ENCODE data around the gene TENM4. TPM values are rescaled to one million over a fixed set of nuclear protein-coding genes. Genes with fewer than 3 reads are reported as not detected.

The TENM4 gene
- polyA plus RNA-seq, 1 experiment: 5.5 TPM

DNA sequence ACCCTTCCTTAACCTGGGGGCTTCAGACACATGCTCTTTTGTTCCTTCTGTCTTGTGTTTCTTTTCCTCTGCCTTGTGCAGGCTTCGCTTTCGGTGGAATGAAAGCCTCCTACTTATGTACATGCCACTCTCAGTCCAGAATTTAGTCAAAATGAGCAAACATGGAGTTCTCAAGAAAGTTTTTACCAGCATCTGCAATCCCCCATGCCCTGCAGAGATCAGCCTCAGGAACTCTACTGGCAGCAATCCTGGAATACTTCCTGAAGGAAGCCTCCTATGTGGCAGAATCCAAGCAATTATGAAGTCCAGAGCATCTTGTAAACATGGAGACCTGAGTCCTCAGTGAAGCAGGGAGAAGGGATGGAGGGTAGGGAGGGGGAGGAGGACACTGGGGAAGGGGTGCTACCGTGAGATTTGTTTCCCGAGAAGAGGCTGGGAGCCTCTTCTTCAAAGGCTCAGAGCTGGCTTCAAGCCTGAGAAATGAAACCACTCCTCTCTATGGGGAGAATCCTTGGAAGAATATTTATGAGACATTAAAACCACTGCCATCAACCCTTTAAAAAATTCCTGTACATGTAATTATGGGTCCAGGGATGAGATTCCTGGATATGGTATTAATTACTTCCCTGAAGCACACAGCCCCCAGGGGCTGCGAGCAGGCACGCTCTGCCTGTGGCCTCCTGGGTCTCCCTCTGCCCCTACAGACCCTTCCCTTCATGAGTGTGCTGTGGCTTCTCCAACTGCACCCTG lies 58.4 kb downstream of the TENM4 start:
- no peak for TF ChIP-seq CTCF (IDR thresholded peaks at IDR 0.05; ENCODE audit: low read depth, low read length)
- Histone ChIP-seq H3K9me3 (ENCODE audit: control insufficient read depth, insufficient read depth, low read length) (no peaks in the 10 kb centered on the region), H3K27me3 (ENCODE audit: control insufficient read depth, insufficient read depth, low read length) (no peaks in the 10 kb centered on the region), H3K27ac (ENCODE audit: low read depth, low read length) (no peak overlapping the region), H3K4me3 (ENCODE audit: low read depth, low read length) (no peak overlapping the region)
- ChIA-PET POLR2A (no interaction called here), CTCF (interaction anchor here (1.9 kb wide), 1 partner anchor 311 kb away, joined by 4 read pairs; no protein-coding TSS in a partner anchor)
- no peak for DNase-seq (ENCODE audit: low read depth, low spot score)

- DNase-seq (ENCODE audit: low read depth, low spot score): no peak
- ChIA-PET POLR2A (no interaction called here), CTCF (interaction anchor here (0.6 kb wide), 1 partner anchor 514 kb away, joined by 6 read pairs; no protein-coding TSS in a partner anchor)
- TF ChIP-seq CTCF (IDR thresholded peaks at IDR 0.05; ENCODE audit: low read depth, low read length): no peak
- Histone ChIP-seq H3K27me3 (ENCODE audit: control insufficient read depth, insufficient read depth, low read length) (no peaks in the 10 kb centered on the region), H3K9me3 (ENCODE audit: control insufficient read depth, insufficient read depth, low read length) (no peaks in the 10 kb centered on the region), H3K4me3 (ENCODE audit: low read depth, low read length) (no peak overlapping the region), H3K27ac (ENCODE audit: low read depth, low read length) (no peak overlapping the region)
Measured at GRCh38 chr11:79381036-79381435, 59.8 kb downstream of the TENM4 start.

GRCh38 chr11:79377406-79377805 lies 63.4 kb downstream of the TENM4 start:
- ChIA-PET CTCF (interaction anchor here (1.2 kb wide), 1 partner anchor 116 kb away, joined by 5 read pairs; no protein-coding TSS in a partner anchor), POLR2A (no interaction called here)
- H3K4me3 ChIP-seq (ENCODE audit: low read depth, low read length): no peak overlapping the region

DNA sequence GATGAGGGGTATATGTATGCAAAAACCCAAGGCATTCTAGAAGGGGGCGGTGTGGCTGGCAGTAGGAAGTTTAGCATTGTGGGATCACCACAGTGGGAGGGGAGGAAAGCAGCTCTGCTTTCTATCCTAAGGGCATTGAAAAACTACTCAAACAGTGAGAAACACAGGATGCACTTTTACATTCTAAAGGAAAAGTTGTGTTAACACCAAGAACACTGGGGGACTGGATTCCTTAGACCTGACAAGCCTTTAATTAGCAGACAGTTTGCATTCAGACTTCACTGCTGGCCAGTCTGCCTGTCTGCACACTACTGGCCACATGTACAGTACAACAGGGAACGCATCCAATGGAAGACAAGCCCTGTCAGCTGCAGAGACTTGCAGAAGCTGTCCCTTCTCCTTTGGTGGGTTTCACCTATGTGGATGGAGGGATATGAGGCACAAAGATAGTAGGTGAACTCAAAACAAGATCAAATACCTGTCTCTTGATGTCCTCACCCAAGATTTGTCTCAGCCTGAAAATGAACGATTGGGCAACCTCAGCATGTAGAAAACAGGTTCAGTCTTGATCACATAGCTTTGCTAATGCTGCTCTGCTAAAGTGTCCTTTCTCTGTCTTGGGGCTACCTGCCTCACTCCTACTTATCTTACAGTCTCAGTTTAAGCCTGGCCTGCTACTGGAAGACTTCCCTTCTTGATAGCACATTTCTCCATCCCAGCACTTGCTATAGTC lies 64.8 kb downstream of the TENM4 start:
- CTCF ChIA-PET: interaction anchor here (0.7 to 1.6 kb wide), 2 partner anchors 25 kb away, joined by 3 to 8 read pairs; no protein-coding TSS in a partner anchor

More at GRCh38 chr11:79377406-79377805, 63.4 kb downstream of the TENM4 start:
- no peaks in the 10 kb centered on the region for H3K9me3 ChIP-seq (ENCODE audit: control insufficient read depth, insufficient read depth, low read length)
- H3K27me3 ChIP-seq (ENCODE audit: control insufficient read depth, insufficient read depth, low read length): no peaks in the 10 kb centered on the region
- no peak overlapping the region for H3K27ac ChIP-seq (ENCODE audit: low read depth, low read length)
- no peak for TF ChIP-seq CTCF (IDR thresholded peaks at IDR 0.05; ENCODE audit: low read depth, low read length)
- no peak for DNase-seq (ENCODE audit: low read depth, low spot score)

More for the DNA sequence above, 64.8 kb downstream of the TENM4 start:
- no peak for DNase-seq (ENCODE audit: low read depth, low spot score)
- Histone ChIP-seq H3K9me3 (ENCODE audit: control insufficient read depth, insufficient read depth, low read length) (no peaks in the 10 kb centered on the region), H3K27ac (ENCODE audit: low read depth, low read length) (no peak overlapping the region), H3K4me3 (ENCODE audit: low read depth, low read length) (no peak overlapping the region), H3K27me3 (ENCODE audit: control insufficient read depth, insufficient read depth, low read length) (no peaks in the 10 kb centered on the region)
- TF ChIP-seq CTCF (IDR thresholded peaks at IDR 0.05; ENCODE audit: low read depth, low read length): no peak
- POLR2A ChIA-PET: no interaction called here
